Measurements from ENCODE around the gene CCL15. TPM values are rescaled to one million over a fixed set of nuclear protein-coding genes. Genes with fewer than 3 reads are reported as not detected.
"Not testable (repeated sequence)": the region's sequence is repeated elsewhere in the genome, so short reads cannot be mapped to it uniquely, and the experiment has no call there.

Gene CCL15
- total RNA-seq, 2 donors from 2014 or later = not detected

GRCh38 chr17:35998756-35999155, 2.6 kb downstream of the CCL15 start:
- intact Hi-C loops (cut with DNase I) = no loop called here
- no peak for DNase-seq (ENCODE audit: low spot score)

DNA sequence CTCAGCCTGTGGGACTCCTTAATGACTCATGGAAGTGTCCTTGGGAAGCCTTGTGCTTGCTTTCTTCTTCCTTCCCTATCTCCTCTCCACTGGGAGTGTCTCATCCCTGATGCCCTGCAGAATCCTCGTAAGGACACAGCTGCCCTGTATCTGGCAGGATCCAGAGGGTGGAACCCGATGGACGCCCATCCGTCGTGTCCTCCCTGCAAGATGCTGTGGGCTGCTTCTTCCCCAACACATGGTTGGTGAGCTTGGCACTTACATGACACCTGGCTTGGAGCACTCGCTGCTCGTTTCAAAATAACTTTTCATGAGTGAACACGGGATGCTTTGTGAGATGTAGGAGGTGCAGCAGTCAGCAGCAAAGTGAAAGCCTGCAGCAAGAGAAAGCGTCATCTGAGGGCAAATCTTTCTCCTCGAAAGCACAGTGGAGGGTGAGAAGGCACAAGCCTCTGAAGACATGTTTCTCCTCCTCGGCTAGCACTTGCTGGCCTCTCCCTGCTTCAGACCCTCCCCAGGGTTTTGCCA, 3.3 kb downstream of the CCL15 start:
- DNase-seq (ENCODE audit: low spot score) = no peak

DNA sequence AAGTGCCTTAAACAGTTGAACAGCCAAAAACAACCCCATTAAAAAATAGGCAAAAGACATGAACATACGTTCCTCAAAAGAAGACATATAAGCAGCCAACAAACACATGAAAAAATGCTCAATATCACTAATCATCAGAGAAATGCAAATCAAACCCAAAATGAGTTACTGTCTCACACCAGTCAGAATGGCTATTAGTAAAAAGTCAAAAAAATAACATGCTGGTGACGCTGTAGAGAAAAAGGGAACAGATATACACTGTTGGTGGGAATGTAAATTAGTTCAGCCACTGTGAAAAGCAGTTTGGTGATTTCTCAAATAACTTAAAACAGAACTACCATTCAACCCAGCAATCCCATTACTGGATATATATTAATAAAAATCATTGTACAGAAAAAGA, 6.0 kb downstream of the CCL15 start:
- intact Hi-C loops (cut with DNase I); DNase-seq (ENCODE audit: low spot score): not testable (repeated sequence)

More for the DNA sequence above, 3.3 kb downstream of the CCL15 start:
- intact Hi-C loops (cut with DNase I) = no loop called here

DNA sequence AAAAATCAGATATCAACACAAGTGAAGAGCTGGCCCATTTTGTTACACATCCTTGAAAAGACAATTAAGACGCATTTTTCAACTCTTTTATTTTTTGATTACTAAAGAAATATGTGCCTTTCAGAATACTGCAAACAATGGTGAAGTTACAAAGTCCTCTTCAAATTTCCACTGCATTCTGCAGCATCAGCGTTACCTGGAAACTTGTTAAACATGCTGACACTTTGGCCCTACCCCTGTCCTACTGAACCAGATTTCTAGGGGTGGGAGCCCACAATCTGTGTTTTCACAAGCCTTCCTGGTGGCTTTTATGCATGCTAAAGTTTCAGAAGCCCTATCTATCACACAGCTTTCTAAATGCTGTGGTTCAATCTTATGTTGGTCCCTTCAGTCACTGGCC, 10.3 kb downstream of the CCL15 start:
- intact Hi-C loops (cut with DNase I) = no loop called here
- DNase-seq (ENCODE audit: low spot score) = no peak

DNA sequence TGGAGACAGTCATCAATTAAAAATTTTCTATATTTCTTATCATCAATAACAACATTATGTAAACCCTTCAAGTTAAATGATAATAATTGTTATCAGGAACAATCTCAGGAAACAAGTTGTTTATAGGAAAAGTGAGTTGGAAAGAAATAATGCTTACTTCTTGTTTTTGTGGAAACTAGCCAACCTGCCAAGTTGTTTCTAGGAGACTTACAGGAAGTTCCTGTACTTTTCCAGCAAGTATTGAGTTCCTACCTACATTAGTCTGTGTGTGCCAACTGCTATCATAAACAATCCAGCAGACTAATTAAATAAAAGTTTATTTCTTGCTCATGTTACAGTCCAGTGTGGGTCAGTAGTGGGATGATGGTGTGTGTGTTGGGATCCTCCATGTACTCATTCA, 13.2 kb downstream of the CCL15 start:
- no peak for DNase-seq (ENCODE audit: low spot score)
- intact Hi-C loops (cut with DNase I) = no loop called here

DNA sequence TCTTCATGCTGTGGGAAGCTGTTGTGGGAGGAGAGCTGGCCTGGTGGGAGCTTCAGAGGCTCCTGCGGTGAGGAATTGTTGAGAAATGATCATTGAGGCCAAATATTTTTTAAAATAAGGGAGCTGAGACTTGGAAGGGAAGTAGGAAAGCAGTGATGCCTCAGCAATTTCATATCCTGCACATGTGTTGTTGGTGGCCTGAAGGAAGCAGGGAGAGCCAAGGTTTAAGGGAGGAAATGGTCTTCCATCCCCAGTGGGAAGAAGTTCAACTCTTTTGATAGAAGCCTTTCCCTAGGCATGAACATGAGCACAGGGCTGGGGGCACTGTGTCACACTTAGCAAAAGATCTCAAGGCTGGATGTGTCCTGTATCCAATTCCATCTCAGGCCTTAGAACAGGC, 14.7 kb downstream of the CCL15 start, which contains the start of gene CCL14:
Gene CCL14 (minus strand): TSS at position 87 of the 400 bp plus-strand sequence. CDS start 80 bp downstream, at position 7.
- no peak for DNase-seq (ENCODE audit: low spot score)
- intact Hi-C loops (cut with DNase I) = no loop called here

DNA sequence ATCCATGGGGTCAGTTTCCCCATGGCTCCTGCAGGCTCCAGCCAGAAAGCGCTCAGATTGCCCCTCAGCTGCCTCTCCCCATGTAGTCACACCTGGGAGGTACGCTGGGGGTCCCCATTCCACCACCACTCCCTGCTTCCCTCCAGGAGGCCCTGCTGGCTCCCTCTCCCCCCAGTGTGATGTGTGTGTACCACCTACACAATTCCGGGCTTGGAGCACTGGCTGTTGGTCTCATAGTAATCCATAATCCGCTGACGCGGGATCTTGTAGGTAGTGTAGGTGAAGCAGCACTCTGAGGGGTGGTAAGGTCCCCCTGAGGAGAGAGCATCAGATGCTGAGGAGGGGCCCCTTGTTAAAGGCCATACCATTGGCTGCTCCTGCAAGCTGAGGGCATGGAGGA, 17.2 kb downstream of the CCL15 start:
- intact Hi-C loops (cut with DNase I) = no loop called here
- no peak for DNase-seq (ENCODE audit: low spot score)

DNA sequence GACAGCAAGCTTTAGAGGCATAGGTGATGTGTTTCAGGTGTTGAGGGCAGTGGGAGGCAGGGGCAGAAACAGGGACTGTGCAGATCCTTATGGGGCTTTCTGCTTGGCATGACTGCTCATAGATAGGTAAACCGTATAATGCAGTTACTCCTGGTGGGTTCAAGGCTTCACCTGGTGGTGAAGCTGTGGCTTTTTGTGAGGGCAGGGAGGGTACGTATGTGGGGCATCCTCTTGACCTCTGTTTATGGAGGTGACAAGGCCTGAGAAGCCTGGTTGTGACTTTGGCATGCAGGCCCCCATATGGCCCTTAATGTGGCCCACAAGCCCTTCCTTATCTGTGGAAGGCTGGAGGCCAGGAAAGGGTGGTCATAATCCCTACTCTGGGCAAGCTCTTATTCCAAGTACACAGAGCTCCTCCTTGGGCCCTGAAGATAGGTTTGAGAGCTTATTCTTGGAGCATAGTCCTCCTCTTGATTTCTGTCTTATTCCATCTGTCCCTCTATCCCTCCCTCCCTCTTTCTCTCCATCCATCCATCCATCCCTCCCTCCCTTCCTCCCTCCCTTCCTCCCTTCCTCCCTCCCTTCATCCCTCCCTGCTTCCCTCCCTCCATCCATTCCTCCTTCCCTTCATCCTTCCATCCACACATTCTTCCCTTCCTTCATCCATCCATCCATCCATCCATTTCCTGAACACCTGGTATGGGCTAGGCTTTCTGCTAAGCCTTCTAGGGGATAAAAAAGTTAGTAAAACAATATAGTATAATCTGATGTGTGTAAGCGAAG, 18.8 kb downstream of the CCL15 start:
- intact Hi-C loops (cut with DNase I) = no loop called here
- no peak for DNase-seq (ENCODE audit: low spot score)

GRCh38 chr17:35981908-35982330, 19.4 kb downstream of the CCL15 start:
- DNase-seq (ENCODE audit: low spot score) = no peak
- intact Hi-C loops (cut with DNase I) = no loop called here

- intact Hi-C loops (cut with DNase I) = no loop called here
- DNase-seq (ENCODE audit: low spot score) = no peak
Observed at GRCh38 chr17:35981246-35981645, 20.1 kb downstream of the CCL15 start, which contains the start of gene CCL16. Gene CCL16, minus strand, starts transcription at chr17:35981497. Its CDS starts 77 bp downstream, at chr17:35981420.

- intact Hi-C loops (cut with DNase I) = no loop called here
Observed at GRCh38 chr17:35978346-35978745, 23.0 kb downstream of the CCL15 start.

DNA sequence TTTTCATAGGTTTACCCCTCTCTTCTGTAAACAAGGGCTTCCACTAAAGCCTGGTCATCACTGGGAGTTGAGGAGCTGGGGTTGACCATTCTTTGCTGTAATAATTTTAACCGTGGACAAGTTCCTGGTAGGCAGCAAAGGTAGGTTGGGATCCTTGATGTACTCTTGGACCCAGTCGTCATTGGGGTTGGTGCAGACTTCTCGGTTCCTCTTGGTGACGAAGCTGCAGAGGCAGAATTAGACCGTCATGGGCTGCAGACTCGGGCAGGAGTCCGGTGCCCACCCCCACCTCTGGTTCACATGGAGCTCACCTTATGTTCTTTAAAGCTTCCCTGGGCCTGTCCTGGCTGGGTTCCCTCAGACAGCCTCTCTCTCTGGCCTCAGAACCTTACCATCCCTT, 23.8 kb downstream of the CCL15 start:
- intact Hi-C loops (cut with DNase I) = no loop called here

More at GRCh38 chr17:35978346-35978745, 23.0 kb downstream of the CCL15 start:
- DNase-seq (ENCODE audit: low spot score) = no peak

DNA sequence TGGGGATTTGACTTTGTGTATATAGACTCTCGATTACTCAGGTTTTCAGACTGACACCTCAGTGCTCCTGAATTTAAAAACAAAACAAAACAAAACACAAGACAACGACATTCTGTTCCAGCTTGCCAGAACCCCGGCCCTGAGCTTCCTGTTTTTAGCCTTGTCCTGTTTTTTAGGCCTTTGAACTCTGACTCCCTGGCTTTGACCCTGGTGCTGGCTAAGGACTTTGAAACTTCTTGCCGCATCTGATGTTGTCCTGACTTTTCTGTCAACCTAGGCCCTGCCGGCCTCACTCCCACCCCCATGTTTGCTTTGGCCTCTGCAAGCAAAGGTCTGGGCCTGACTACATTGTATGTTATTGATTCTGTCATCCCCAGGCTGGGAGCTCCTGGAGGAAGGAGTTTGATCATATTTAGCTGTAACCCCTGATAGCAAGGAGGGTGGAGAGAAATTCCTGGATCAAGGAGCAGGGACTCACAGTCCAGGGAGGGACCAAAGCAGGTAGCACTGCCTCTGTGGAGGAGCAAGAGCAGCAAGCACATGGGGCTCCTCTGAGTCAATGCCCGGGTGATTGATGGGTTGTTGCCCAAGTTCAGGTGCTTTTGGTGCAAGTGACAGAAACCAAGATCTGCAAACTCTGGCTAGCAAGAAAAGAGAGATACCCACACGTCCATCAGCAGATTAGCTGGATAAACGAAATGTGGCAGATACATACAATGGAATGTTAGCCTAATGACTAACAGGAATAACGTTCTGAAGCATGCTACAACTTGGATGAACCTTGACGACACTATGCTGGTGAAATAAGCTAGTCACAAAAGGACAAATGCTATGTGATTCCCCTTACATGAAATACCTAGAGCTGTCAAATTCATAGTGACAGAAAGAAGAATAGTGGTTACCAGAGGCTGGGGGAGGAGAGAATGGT, 27.8 kb downstream of the CCL15 start:
- intact Hi-C loops (cut with DNase I) = no loop called here
- DNase-seq (ENCODE audit: low spot score) = no peak

More for the DNA sequence above, 23.8 kb downstream of the CCL15 start:
- no peak for DNase-seq (ENCODE audit: low spot score)

DNA sequence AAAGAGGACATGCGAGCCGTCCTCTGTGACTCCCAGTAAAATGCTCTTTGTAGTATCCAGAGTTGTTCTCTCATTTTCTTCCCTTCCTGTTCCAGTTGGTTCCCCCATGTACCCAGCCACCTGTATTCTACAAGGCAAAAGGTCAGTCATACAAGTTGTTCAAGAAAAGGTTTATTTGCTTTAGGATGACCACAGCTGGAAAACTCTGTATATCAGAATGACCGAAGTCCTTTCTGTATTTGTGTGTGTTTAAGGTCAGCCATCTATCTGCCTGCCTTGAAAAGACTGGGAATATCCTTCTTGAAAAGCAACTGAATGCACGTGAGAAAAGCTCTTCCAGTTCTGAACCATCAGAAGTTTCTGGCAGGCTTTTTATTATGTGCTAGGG, 28.4 kb downstream of the CCL15 start:
- intact Hi-C loops (cut with DNase I) = no loop called here

GRCh38 chr17:35972535-35972934, 28.8 kb downstream of the CCL15 start:
- no peak for DNase-seq (ENCODE audit: low spot score)
- intact Hi-C loops (cut with DNase I) = no loop called here

More for the DNA sequence above, 28.4 kb downstream of the CCL15 start:
- no peak for DNase-seq (ENCODE audit: low spot score)

- intact Hi-C loops (cut with DNase I) = no loop called here
Observed at GRCh38 chr17:35972066-35972465, 29.3 kb downstream of the CCL15 start.

DNA sequence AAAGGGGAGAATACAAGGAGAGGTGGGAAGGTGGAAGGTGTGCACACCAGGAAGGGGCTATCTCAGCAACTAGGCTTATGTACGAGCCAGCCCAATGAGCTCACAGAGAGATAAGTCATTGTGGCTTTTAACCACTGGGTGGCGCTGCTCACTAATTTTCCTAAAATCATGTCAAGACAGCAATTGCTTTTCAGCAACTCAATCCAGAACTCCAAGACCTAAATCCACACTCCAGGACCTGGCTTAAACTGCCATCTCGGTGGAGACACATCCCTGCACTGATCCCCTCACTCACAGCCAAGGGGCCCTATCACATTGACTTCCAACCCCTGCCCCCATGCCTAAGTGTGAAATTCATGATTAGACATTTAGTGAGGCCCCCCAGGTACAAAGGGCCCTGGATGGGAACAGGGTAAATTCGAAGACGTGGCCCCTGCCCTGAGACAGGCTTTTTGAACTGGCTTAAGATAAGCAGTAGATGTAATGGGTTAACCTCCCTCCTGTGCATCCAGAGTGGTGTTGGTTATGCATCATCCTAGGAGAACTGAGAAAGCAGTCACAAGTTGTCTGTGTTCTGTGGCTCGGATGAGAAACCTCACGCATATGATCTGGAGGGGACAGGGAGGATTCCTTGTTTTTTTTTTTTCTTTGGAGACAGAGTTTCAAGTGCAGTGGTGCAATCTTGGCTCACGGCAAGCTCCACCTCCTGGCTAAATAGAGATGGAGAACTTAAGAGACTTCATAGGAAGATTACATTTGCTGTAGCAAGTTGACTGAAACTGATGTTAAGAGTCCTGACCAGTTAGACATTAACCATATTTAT, 31.6 kb downstream of the CCL15 start:
- no peak for DNase-seq (ENCODE audit: low spot score)
- intact Hi-C loops (cut with DNase I) = loop anchor here (5.0 to 10.0 kb wide), 3 partner anchors 178 to 515 kb away; partner anchors contain the start of gene ZNHIT3 (in 1 of the 2)

More at GRCh38 chr17:35972066-35972465, 29.3 kb downstream of the CCL15 start:
- no peak for DNase-seq (ENCODE audit: low spot score)

DNA sequence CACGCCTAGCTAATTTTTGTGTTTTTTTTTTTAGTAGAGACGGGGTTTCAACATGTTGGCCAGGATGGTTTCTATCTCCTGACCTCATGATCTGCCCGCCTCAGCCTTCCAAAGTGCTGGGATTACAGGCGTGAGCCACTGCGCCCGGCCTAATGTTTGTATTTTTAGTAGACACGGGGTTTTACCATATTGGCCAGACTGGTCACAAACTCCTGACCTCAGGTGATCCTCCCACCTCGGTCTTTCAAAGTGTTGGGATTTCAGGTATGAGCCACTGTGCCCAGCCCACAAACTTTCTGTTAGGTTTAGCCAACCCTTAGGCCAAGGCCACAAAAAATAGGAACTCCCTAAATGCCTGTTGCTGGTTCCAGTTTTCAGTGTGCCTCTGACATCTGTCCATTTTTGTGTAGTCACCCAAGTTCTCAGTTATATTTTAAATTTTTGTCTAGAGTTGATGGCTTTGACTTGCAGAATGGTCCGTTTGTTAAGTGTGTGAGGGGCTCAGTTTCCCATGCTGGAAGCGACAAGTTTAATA, 32.8 kb downstream of the CCL15 start:
- intact Hi-C loops (cut with DNase I) = loop anchor here (5.0 to 10.0 kb wide), 3 partner anchors 179 to 516 kb away; partner anchors contain the start of gene ZNHIT3 (in 1 of the 2)
- DNase-seq (ENCODE audit: low spot score) = no peak

Measured in posterior vena cava (tissue), 2 donors.